Non-pigmented ciliary epithelial cell (primary cell): ENCODE results near the gene C22orf31.

Experiments used
- DNase-seq: peaks from one replicate; pipeline ENCODE4 v3.0.0-alpha.2; 2010; ENCODE audit warnings: low read depth

The C22orf31 gene

DNA sequence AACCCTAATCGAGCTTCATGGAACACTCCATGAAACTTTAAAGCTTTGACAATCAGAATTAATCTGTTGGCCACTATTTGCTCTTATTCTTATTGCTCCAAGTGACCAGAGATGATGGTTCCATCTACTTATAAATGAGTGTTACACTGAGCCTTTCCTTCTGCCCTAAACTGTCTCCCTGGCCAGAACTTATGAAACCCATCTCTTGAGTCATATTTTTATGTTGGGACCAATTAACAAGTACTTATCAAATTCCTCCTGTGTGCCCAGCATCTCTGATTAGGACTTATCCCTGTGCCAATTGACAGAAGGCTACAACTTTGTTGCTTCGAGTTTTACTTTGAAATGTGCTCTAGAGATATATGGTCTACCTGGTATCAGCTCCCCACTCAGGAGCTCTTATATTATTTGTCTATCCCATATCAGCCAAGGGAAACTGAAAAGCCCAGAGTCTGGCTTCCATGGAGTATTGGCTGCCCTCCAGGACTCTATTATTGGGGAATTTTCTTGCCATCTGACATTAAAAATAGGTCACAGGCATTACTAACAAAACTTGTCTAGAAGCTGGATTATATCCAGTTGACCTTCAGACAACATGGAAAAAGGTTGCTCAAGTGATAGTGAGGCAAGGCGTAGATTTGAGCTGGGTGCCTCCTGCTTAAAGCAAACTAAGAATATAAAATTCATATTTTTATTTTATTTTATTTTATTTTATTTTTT, 20.0 kb upstream of the C22orf31 start:
- no peak for DNase-seq

DNA sequence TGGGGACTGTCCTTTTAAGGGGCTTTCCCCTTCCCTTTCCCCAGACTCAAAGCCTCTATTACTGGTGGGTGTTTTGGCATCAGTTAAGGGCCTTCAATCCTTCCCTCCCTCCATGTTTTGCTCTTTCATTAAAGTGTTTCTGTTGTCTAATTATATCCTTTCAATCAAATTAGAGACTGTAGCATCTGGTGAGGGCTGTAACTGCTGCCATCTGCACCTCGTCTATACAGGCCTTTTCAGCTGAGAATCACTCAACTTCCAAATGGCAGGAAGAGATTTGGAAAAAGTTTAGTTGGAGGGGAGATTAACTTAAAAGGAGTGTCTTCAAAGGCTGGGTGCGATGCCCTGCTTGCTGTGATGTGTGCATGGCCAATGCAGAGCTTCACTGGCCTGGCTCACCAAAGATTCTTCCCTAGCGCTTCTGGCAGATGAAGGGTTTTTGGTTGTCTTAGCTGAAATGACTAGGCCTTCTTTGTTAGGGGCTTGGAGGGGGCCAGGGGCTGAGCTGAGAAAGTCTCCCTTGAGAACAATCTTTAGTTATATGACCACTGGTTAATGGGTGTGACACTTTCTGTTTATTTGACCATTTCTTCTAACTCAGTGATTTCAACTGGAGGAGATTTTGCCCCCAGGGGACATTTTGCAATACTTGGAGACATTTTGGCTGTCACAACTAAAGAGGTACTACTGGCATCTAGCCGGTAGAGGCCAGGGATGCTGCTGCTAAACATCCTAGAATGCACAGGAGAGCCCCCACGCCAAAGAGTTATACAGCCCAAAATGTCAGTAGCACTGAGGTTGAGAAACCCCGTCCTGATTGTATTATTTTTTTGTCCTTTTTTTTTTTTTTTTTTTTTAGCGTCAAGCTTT, 18.7 kb upstream of the C22orf31 start:
- no peak for DNase-seq

DNA sequence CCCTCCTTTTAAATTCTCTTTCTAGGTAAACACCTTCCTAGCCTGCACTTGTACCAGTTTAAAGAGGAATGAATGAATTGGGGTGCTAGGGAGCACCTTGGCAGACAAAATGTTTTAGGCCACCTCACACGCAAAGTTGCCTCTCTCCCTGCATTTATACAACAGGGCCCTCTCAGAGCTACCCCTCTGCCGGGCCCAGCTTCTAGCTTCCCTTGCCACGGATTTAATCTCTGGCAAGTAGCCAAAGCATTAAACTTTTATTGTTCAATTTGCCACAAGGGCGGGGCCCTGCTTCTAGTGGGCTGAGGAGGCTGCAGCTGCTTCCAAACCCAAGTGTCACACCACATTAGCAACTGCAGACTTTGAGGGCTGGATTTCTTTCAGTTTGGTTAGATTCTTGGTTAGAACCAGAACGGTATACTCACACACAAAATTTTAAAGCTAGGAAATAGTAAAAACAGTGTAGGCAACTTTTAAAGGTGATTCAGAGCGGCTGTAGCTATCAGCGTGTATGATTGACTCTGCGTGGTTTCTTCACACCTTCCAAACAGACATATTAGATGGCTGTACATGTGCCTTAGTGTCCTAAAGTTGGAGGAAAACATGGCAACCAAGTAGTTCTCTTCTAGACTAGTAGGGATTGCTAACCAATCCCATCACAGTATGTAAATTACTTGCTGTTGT, 17.7 kb upstream of the C22orf31 start:
- DNase-seq: no peak

DNA sequence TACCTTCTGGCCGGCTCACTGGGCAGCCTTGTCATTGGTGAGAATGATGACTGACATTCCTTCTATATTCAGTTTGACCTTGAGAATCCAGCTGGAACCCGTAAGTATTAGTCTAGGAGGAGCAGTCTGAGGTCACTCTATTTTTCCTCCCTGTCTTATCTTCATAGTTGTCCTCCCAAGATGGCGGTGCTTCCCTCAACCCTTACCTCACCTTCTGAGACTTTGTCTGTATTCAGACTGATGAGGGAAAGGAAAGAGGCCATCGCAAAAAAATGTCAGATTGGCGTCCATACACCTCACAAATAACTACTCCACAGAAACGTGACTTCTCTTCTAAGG, 17.2 kb upstream of the C22orf31 start:
- DNase-seq: no peak

DNA sequence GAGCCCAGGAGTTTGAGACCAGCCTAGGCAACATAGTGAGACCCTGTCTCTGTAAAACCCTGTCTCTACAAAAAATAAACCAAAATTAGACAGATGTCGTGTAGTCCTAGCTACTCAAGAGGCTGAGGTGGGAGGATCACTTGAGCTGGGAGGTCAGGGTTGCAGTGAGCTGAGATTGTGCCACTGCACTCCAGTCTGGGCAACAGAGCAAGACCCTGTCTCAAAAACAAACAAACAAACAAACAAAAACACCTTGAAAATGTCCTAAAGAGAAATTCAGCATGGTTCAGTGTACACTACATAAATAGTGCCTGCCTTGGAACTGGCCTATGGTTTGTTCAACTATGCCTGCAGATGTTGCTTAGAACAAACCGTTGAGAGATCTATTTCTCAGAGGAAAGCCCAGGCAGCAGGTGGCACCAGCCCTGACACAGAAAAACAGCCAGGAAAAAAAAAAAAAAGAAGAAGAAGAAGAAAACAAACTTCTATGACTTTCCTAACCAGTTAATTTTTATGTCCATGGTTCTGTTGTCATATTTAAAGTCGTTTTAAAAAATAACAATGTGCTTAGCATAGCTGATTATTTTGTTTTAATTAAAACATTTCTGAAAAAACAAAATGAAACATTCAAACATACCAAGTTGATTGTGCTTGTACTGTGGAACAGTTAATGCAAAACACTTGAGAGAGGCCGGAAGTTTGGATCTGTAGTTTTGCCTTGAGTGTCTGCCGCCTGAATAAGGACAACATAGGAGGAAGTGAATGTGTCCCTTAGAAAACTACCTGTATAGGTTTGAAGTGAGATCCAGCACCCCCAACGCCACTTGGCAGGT, 16.6 kb upstream of the C22orf31 start:
- no peak for DNase-seq

DNA sequence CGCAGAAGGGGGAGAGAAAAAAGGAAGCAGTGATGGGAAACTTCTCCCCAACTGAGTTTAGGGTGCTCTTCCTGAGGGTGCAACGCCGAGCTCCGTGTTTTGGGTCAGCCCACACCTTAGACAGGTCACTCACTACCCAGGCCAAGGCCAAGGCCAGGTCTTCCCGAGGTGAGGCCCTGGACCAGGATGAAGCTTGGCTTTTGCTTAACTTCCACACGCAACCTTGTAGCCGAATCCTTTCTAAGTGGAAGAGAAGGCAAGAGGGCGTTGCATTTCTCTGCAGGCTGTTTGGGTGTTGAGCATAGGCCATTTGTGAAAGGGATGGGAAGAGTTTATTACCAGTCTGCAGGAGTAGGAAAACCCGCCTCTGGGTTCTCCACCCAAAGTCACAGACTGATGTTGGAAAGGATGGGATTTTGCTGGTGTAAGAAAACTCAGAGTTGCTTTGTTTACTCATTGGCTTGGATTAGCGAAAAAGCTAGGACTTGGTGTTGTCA, 12.7 kb upstream of the C22orf31 start:
- no peak for DNase-seq

DNA sequence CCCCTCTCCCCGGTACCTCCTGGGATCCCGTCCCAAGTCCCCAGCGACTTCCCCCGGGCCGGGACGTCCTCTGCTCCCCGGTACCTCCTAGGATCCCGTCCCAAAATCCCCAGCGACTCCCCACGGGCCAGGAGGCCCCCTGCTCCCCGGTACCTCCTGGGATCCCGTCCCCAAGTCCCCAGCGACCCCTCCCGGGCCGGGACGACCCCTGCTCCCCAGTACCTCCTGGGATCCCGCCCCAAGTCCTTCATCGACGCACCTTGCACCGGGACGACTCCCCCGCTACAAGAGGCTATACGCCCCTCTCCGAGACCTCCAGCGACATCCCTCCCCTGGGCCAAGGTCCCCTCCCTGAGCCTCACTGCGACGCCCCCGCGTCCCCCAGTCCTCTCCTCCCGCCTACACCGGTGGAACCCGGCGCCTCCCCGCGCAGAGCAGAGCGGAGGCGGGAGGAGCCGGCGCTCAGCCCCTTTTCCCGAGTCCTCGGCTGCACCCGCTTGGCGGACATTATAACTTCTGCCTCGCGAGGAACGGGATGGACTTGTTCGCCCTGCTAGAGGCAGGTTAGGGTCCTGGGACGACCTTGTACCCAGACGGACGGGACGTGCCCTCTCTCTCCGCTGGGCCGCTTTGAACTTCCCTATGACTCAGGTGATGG, 12.1 kb upstream of the C22orf31 start:
- DNase-seq: no peak

DNA sequence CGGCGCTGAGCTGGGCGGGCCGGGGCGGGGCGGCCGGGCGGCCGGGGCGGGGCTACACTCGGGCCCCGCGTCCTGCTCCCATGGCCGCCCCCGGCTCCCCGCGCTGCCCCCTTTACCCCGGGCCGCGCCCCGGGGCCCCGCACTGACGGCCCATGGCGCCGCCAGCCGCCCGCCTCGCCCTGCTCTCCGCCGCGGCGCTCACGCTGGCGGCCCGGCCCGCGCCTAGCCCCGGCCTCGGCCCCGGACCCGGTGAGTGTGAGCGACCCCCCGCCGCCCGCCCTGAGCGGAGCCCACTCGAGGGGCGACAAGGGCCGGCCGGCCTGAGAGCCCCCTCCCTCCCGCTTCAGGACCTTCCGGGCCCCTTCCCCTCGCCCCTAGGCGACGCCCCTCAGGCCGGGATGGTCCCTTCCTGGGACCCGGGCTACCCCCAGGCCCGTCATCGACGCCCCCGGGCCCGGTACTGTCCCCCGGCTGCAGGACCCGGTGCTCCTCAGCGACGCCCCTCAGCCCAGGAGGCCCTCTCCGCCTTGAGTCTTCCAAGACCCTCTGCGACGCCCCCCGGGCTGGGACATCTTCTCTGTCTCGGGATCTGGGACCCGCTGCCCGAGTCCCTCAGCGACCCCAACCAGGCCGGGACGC, 11.5 kb upstream of the C22orf31 start, which contains the start of gene KREMEN1:
Gene KREMEN1 (plus strand): TSS at position 57 of the 639 bp plus-strand sequence. CDS start 96 bp downstream, at position 153.
- DNase-seq: no peak

DNA sequence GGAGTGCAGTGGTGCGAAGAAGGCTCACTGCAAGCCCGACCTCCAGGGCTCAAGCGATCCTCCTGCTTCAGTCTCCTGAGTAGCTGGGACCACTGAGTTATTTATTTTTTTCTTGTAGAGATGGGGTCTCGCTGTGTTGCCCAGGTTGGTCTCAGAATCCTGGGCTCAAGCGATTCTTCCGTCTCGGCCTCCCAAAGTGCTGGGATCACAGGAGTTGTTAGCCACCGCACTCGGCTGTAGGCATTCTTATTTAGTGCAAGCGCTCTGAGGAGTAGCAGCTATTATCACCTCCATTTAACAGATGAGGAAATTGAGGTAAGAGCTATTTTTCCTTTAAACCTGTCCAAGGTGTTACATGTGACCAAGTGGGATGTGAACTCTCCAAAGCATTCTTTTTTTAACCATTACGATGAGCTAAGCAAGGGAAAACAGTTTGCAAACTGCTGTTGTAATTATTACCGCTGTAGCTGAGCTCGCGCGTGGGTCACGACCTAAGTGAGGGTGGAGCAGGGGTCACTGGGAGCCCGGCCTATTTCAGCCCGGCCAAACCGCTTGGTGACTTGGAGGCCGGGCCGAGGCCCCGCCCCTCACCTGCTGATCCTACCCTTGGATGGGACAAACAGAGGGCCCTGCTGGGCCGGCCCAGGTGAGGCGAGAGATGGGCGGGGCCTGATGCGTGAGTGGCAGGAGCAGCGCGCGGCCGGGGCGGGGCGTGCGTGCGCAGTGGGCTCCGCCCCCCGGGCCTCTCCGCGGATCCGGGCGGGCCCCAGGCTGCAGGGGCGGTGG, 10.8 kb upstream of the C22orf31 start:
- DNase-seq: no peak

DNA sequence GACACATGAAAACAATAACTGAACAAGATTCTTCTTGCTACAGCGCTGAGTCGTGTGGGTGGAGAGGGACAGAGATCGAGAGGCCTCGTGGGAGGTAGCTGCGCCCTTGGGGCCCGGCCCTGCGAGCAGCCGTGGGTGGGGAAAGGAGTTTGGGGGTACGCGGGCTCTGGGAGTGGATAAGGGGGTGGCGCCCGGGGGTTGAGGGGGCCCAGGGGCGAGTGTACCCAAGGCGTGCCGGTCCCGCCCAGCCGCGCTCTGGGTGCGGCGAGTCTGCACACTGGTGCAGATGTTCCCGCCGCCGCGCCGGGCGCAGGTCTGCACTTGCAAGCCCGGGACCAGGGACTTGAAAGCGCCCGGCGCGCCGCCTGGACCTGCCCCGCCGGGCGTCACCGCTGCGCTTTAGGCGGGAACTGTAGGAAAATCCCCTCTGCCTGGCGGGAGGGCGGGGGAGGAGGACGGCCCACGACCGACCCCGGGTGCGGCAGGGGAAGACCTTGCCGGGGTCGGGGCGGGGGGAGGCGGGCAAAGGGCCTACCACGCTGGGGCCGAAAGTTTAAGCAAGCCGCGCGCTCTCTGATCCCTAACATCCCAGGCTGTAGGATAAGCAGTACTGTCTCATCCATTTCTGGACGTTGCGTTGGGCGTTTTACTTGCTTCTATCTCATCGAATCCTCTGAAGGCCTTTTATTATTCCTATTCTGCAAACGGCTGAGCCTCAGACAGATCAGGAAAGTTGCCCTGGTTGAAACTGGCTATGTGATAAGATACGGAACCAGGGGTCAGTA, 9.8 kb upstream of the C22orf31 start:
- no peak for DNase-seq

DNA sequence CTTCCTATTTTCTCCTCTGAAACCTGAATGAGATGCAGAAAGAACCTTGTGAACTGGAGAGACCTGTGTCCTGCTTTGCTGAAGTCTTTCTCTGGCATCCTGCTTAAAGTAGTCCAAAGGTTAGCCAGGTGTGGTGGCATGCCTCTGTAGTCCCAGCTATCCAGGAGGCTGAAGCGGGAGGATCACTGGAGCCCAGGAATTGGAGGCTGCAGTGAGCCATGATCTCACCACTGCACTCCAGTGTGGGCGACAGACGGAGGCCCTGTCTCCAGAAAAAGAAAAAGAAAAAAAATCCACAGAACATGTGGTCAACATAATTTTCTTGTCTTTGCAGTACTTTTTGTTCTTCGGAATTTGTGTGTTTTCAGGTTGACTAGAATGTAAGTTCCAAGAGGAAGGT, 8.9 kb upstream of the C22orf31 start:
- DNase-seq: no peak

DNA sequence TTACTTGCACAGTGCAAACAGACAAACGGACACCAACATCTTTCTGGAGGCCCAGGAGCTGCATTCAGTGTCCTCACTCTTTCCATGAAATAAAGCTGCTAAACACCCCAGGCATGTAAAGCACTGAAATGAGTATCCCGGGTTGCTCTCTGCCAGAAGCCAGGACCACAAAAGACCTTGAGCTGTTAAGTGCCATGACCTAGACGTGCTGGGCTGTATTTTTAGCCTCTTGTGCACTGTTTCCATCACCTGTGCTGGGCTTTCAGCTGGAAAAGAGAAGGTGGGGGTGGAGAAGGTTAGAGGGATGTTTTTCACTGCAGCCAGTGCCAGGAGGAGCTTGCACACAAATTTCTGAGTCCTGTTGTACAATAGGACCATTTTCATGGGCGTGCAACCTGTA, 7.8 kb upstream of the C22orf31 start:
- no peak for DNase-seq

DNA sequence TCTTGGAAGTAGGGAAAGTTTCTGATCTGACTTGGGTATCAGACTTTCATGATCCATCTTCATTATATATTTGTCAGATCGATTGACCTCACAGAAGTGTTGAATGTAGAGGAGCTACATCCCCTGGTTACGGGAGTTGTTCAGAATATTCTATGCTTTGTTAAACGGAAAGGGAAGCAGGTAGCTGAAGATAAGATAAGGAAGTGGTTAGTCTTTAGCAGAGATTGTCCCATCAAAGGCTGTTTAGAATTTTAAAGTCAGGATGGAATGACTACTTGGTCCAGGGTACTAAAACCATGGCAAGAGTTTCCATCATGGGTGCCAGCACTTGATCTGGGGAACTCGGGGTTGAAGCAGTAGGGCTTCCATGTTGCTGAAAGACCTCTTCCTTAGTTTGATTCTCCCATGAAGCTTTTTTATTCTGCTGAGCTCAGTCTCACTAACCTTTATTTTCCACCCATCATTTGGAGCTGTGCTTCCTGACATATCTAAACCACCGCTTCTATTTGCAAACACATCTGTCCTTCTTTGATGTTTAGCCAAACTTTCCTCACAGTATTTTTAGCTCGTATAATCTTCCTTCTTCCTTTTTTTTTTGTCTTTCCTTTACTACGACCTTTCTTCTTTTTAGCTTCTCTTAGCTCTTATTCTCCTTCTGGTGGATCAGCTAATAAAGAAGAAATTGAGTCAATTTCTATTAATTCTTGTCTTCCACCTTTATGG, 4.0 kb upstream of the C22orf31 start:
- DNase-seq: no peak

DNA sequence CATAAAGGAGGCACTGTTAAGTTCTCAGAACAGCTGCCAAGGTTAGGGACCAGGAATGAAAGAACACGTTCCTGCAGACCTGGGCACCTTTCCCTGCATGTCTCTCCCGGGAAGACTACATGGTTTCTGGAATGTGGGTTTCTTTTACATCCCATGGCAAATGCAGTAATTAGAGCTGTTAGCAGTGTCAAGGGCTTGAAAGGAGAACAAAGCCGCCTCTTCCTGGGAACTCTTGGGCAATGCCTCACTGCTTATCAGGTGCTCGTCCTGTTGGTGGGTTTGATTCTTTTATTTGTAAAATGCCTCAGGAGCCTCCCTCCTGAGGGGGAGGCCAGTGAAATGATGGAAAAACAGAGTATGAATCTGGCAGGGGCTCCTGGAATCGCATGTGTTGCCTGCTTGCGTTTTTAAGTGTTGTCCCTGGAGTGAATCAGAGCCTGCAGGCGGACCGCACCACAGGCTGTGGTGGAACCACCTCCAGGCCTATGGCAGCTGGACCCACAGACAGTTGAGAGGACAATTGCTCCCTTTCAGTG, 723 bp upstream of the C22orf31 start:
- DNase-seq: no peak

DNA sequence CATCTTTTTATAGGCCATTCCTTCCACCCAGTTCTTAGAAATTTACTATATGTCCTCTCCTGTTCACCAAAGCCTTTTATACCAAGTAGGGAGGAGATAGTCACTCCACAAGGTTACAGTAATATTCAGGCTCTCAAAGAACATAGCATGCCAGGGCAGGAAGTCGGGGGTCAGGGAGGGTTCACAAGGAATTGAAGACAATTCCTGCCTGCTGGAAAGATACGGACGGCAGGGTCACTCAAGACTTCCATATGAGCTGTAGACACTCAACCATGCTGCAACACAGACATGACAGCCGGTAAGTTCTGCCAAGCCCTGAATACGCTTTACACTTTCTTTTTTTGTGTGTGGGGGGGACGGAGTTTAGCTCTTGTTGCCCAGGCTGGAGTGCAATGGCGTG, 700 bp downstream of the C22orf31 start:
- no peak for DNase-seq

DNA sequence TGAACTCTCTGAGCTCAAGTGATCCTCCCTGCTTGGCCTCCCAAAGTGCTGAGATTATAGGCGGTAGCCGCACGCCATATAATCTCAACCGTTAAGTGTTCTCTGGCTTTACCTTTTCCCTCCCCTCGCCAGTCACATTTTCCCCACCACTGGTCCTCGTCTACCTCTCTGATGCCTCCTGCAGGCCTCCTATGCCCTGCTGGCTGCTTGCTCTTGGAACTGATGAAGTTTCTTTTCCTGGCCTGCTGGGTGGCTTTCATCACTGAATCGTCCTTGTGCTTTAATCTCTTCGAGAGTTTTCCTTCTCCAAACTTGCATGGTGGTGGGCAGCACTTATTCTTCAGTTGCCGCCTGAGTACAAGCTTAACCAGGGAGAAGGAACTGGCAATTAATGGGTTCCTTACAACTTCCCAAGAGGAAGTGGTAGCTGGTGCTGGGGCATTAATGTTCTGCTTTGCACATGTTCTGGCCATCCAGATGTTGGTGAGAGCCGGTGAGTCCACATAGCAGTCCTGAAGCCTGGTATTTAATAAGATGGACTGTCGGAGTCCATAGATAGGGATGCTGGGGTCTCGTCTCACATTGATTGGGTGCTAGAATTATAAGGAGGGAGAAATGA, 1.3 kb downstream of the C22orf31 start:
- DNase-seq: no peak

DNA sequence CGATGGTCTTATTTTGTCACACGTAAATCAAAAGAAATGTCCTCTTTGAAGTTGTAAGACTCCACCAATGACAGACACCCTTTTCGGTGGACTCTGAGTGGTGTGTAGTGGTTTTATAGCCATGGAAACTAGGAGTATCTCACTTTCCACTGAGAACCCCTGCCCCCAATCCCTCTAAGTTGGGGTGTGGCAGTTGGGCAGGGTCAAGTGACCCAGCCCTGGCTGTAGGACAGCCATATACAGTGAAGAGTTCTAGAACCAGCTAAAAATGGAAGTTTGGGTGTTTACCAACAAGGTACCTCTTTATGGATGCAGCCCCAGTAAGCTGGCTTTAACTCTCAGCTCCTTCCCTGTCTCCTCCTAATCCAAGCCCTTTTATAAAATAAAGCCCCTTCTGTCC, 5.2 kb downstream of the C22orf31 start:
- DNase-seq: no peak
